Hepatocyte (in vitro differentiated cells): ENCODE data around the gene SDHA.
"Not testable (repeated sequence)": the region's sequence is repeated elsewhere in the genome, so short reads cannot be mapped to it uniquely, and the experiment has no call there.

Experiments used
- EZH2 ChIP-seq: fragments of 200-600 bp; sonication (generic); IDR thresholded peaks from 2 replicates; pipeline ENCODE4 v1.6.1; 2016; ENCODE audit warnings: antibody characterized with exemption, mild to moderate bottlenecking, borderline replicate concordance
- EZH2phosphoT487 ChIP-seq: fragments of 200-600 bp; sonication (generic); IDR thresholded peaks from one replicate; pipeline ENCODE4 v1.6.1; 2018; ENCODE audit warnings: antibody characterized with exemption, mild to moderate bottlenecking, low read depth, moderate library complexity; ENCODE audit not compliant: unreplicated experiment, severe bottlenecking
- TF ChIP-seq, protein P1 (sequence below): fragments of 200-600 bp; sonication (generic); IDR thresholded peaks from 2 replicates; pipeline ENCODE4 v1.5.1; 2016; ENCODE audit warnings: antibody characterized with exemption, mild to moderate bottlenecking; ENCODE audit not compliant: poor library complexity

DNA sequence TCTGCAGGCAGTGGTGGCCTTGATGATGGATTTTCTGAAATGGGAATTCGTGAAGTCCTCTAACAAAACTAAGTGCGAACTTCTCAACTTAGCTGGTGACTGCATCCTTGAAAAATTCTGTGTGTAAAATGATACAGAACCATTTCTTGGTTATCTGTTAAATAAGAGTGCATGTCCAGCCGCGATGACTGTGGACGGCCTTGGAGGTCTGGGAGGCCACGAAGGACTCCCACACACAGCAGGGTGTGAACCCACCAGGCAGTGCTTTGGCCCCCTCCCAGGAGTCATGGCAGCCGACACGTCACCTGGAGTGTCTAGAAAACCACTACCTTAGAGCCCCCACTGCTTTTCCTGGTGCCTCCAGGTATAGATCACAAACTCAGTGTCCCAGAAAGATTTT lies 85.6 kb downstream of the SDHA start:
- not testable (repeated sequence) for TF ChIP-seq EZH2phosphoT487, EZH2
- TF ChIP-seq, protein P1, sequence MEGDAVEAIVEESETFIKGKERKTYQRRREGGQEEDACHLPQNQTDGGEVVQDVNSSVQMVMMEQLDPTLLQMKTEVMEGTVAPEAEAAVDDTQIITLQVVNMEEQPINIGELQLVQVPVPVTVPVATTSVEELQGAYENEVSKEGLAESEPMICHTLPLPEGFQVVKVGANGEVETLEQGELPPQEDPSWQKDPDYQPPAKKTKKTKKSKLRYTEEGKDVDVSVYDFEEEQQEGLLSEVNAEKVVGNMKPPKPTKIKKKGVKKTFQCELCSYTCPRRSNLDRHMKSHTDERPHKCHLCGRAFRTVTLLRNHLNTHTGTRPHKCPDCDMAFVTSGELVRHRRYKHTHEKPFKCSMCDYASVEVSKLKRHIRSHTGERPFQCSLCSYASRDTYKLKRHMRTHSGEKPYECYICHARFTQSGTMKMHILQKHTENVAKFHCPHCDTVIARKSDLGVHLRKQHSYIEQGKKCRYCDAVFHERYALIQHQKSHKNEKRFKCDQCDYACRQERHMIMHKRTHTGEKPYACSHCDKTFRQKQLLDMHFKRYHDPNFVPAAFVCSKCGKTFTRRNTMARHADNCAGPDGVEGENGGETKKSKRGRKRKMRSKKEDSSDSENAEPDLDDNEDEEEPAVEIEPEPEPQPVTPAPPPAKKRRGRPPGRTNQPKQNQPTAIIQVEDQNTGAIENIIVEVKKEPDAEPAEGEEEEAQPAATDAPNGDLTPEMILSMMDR, result not testable (repeated sequence)
